ENCODE results near the gene DNAJB12. TPM values are rescaled to one million over a fixed set of nuclear protein-coding genes. Genes with fewer than 3 reads are reported as not detected.

DNAJB12 gene
- total RNA-seq, 1 experiment from 2014 or later = 25.8 TPM

DNA sequence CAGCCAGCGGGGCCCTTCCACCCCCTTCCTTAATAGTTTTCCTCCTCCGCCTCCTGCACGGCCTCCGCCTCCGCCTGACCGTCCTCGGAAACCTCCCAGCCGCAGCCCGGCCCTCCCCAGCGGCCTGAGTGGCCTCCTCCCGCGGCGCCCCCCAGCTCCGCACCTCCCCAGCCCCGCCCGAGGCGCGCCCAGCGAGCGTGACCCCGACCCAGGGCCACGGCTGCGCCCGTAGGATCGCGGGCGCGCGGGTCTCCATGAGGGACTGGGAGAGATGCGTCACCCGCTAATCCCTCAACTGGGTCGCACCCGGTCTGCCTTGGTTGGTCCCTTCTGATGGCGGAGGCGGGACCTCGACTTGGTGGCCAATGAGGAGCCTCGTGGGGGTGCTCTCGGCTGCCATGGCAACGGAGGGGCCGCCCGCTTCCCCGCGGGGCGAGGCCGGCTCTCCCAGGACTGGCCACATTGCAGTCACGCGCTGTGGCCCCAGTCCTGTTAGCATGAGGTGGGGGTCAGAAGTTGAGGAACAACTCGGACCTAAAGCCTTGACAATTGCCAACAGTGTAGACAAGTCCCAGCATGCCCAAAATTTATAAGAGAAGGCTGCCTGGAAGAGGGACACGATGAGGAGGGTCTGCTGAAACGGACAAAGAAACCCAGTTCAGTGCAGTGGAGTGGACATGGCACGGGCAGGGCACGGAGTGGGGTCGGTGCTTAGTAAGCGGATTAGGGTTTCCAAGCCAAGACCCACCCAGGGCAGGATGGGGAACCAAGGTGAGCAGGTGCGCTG lies 56.7 kb downstream of the DNAJB12 start:
- peak overlapping the region; percentile 98 for H3K27ac ChIP-seq (ENCODE audit: low read depth, low read length)
- DNase-seq (ENCODE audit: low read depth, low spot score) = peak; percentile 94
- RAD21 ChIA-PET (ENCODE audit: low non-redundant PET in 1 of 2, low total read pairs in 2 of 2, uncharacterized antibody in 2 of 2, unreplicated experiment in 2 of 2) = interaction anchor here (0.6 to 1.0 kb wide), 3 partner anchors 19 to 34 kb away, joined by 4 read pairs; no protein-coding TSS in a partner anchor
- H2AFZ ChIP-seq (ENCODE audit: low read depth, low read length, poor library complexity, severe bottlenecking) = no peak overlapping the region
- CTCF ChIA-PET = interaction anchor here (1.0 to 1.6 kb wide), 4 partner anchors 10 to 34 kb away, joined by 3 to 4 read pairs (median 3); no protein-coding TSS in a partner anchor
- H3K4me1 ChIP-seq (ENCODE audit: control insufficient read depth in 1 of 2, insufficient read depth in 2 of 2, low read length in 2 of 2) = peaks cover 26 to 64% of the 10 kb centered on the region in 2 experiments
- H3K4me2 ChIP-seq (ENCODE audit: low read length) = peak overlapping the region; percentile 76
- peak; percentile 90 for ATAC-seq
- H3K79me2 ChIP-seq (ENCODE audit: insufficient read depth, low read length) = no peaks in the 10 kb centered on the region
- H3K36me3 ChIP-seq (ENCODE audit: control insufficient read depth in 1 of 2, insufficient read depth in 2 of 2, low read length in 2 of 2) = no peaks in the 10 kb centered on the region
- H4K20me1 ChIP-seq (ENCODE audit: insufficient read depth) = no peaks in the 10 kb centered on the region
- BruUV-seq (replicated peaks) = no TSS peak
- peak overlapping the region; percentile 58 to 64 for H3K4me3 ChIP-seq (replicated peaks in 1 of 2; ENCODE audit: low read depth in 1 of 2, low read length in 2 of 2)
- no peaks in the 10 kb centered on the region for H3K9me3 ChIP-seq (ENCODE audit: control insufficient read depth in 1 of 2, insufficient read depth in 1 of 2, low read depth in 1 of 2, low read length in 2 of 2)
- intact Hi-C loops (cut with micrococcal nuclease) = no loop called here
- POLR2A ChIA-PET = interaction anchor here (0.8 to 15.0 kb wide), 15 partner anchors 9 to 172 kb away, joined by 3 to 371 read pairs (median 7); partner anchors contain the start of gene DDIT4
- TF ChIP-seq ZFX (IDR thresholded peaks at IDR 0.05) = 0 out of 2 replicates have a peak, but pooled peaks have one; percentile 30
- TF ChIP-seq YY1 (IDR thresholded peaks at IDR 0.05; ENCODE audit: extremely low read depth, insufficient replicate concordance, low read depth, low read length) = peak; percentile 79
- no peak for TF ChIP-seq SRF (IDR thresholded peaks at IDR 0.05; ENCODE audit: low read depth)
- TF ChIP-seq POLR2AphosphoS5 (IDR thresholded peaks at IDR 0.05; ENCODE audit: low read depth, low read length) = peak; percentile 72
- peak overlapping the region; percentile 87 for H3K9ac ChIP-seq (ENCODE audit: low read length)
- H3K9me2 ChIP-seq (ENCODE audit: insufficient read depth) = no peaks in the 10 kb centered on the region
- H3K27me3 ChIP-seq (ENCODE audit: insufficient read depth, low read length) = no peaks in the 10 kb centered on the region

DNA sequence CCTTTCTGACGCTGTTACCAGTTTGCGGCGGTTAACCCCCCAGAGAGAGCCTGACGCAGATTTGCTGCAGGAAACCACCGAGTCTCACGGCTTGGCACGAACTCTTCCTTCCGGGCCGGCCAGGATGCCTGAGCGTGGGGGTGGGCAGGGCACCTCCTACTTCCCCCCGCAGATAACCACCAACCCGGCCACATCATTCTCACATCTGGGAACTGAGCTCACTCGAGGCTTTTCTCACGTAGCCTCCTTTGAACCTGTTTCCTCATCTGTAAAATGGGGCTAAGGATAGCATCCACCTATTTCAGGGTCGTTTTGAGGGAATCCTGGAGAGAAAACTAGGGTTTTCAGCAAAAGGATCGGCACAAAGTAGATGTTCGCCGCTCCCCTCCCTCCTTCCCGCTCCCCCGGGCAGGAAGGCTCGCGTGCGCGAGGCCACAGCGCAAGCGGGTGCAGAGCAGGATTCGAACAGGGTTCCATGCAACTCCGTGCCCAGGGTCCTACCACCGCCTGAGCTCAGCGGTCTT lies 57.4 kb downstream of the DNAJB12 start:
- ChIA-PET POLR2A (interaction anchor here (0.6 to 15.0 kb wide), 16 partner anchors 10 to 446 kb away, joined by 3 to 371 read pairs (median 6); partner anchors contain the start of genes DDIT4 and PSAP), CTCF (interaction anchor here (1.0 to 1.6 kb wide), 4 partner anchors 11 to 34 kb away, joined by 3 to 4 read pairs (median 3); no protein-coding TSS in a partner anchor), RAD21 (ENCODE audit: low non-redundant PET in 1 of 2, low total read pairs in 2 of 2, uncharacterized antibody in 2 of 2, unreplicated experiment in 2 of 2) (interaction anchor here (0.6 to 1.0 kb wide), 3 partner anchors 19 to 34 kb away, joined by 4 read pairs; no protein-coding TSS in a partner anchor)
- H3K4me2 ChIP-seq (ENCODE audit: low read length) = peak overlapping the region; percentile 76
- H3K9ac ChIP-seq (ENCODE audit: low read length) = peak overlapping the region; percentile 87
- H2AFZ ChIP-seq (ENCODE audit: low read depth, low read length, poor library complexity, severe bottlenecking) = no peak overlapping the region
- peak overlapping the region; percentile 98 for H3K27ac ChIP-seq (ENCODE audit: low read depth, low read length)
- H4K20me1 ChIP-seq (ENCODE audit: insufficient read depth) = no peaks in the 10 kb centered on the region
- H3K27me3 ChIP-seq (ENCODE audit: insufficient read depth, low read length) = no peaks in the 10 kb centered on the region
- intact Hi-C loops (cut with micrococcal nuclease) = no loop called here
- peaks cover 32 to 70% of the 10 kb centered on the region in 2 experiments for H3K4me1 ChIP-seq (ENCODE audit: control insufficient read depth in 1 of 2, insufficient read depth in 2 of 2, low read length in 2 of 2)
- ATAC-seq = peak; percentile 60
- no peaks in the 10 kb centered on the region for H3K9me3 ChIP-seq (ENCODE audit: control insufficient read depth in 1 of 2, insufficient read depth in 1 of 2, low read depth in 1 of 2, low read length in 2 of 2)
- no peak for TF ChIP-seq FOSL1 (IDR thresholded peaks at IDR 0.05; ENCODE audit: low read depth)
- peak; percentile 77 for TF ChIP-seq POLR2AphosphoS5 (IDR thresholded peaks at IDR 0.05; ENCODE audit: low read depth, low read length)
- no peak for TF ChIP-seq CEBPB (IDR thresholded peaks at IDR 0.05; ENCODE audit: low read depth)
- TF ChIP-seq, protein P1, sequence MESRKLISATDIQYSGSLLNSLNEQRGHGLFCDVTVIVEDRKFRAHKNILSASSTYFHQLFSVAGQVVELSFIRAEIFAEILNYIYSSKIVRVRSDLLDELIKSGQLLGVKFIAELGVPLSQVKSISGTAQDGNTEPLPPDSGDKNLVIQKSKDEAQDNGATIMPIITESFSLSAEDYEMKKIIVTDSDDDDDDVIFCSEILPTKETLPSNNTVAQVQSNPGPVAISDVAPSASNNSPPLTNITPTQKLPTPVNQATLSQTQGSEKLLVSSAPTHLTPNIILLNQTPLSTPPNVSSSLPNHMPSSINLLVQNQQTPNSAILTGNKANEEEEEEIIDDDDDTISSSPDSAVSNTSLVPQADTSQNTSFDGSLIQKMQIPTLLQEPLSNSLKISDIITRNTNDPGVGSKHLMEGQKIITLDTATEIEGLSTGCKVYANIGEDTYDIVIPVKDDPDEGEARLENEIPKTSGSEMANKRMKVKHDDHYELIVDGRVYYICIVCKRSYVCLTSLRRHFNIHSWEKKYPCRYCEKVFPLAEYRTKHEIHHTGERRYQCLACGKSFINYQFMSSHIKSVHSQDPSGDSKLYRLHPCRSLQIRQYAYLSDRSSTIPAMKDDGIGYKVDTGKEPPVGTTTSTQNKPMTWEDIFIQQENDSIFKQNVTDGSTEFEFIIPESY (IDR thresholded peaks at IDR 0.05; ENCODE audit: extremely low read depth, insufficient replicate concordance, low read length) = no peak
- no peak for TF ChIP-seq RAD21 (IDR thresholded peaks at IDR 0.05; ENCODE audit: low read depth)
- no peak for TF ChIP-seq EGR1 (IDR thresholded peaks at IDR 0.05; ENCODE audit: low read depth)
- BruUV-seq (replicated peaks) = TSS peak; percentile 81
- no peaks in the 10 kb centered on the region for H3K36me3 ChIP-seq (ENCODE audit: control insufficient read depth in 1 of 2, insufficient read depth in 2 of 2, low read length in 2 of 2)
- peak overlapping the region; percentile 58 to 64 for H3K4me3 ChIP-seq (replicated peaks in 1 of 2; ENCODE audit: low read depth in 1 of 2, low read length in 2 of 2)
- DNase-seq (ENCODE audit: low read depth, low spot score) = no peak
- no peaks in the 10 kb centered on the region for H3K9me2 ChIP-seq (ENCODE audit: insufficient read depth)
- no peaks in the 10 kb centered on the region for H3K79me2 ChIP-seq (ENCODE audit: insufficient read depth, low read length)

Data from HCT116 (cell line).